CD4-positive, alpha-beta T cell treated with Interleukin-12 subunit alpha and Interleukin-12 subunit beta, for 1 hour (primary cell): Measurements from ENCODE around the gene SLC15A5.

ENCODE experiments used
- DNase-seq: peaks from one replicate; pipeline ENCODE4 v3.0.0-alpha.2; 2020

Gene SLC15A5

GRCh38 chr12:16168078-16168477 is 109.4 kb downstream of the SLC15A5 start:
- DNase-seq = no peak

GRCh38 chr12:16166563-16167470 is 110.7 kb downstream of the SLC15A5 start:
- no peak for DNase-seq

- DNase-seq = no peak
Observed at GRCh38 chr12:16165506-16165905, 112.0 kb downstream of the SLC15A5 start.

- DNase-seq = no peak
Observed at GRCh38 chr12:16163901-16164300, 113.6 kb downstream of the SLC15A5 start.

GRCh38 chr12:16163146-16163545 is 114.3 kb downstream of the SLC15A5 start:
- DNase-seq = no peak

GRCh38 chr12:16159571-16159970 is 117.9 kb downstream of the SLC15A5 start:
- no peak for DNase-seq

- no peak for DNase-seq
Observed at GRCh38 chr12:16158050-16158449, 119.4 kb downstream of the SLC15A5 start.

GRCh38 chr12:16155938-16156337 is 121.5 kb downstream of the SLC15A5 start:
- DNase-seq = no peak

GRCh38 chr12:16154990-16155389 is 122.5 kb downstream of the SLC15A5 start:
- no peak for DNase-seq

- DNase-seq = no peak
Observed at GRCh38 chr12:16152885-16153673, 124.4 kb downstream of the SLC15A5 start.

GRCh38 chr12:16150276-16150675 is 127.2 kb downstream of the SLC15A5 start:
- no peak for DNase-seq

GRCh38 chr12:16148938-16149337 is 128.5 kb downstream of the SLC15A5 start:
- DNase-seq = no peak
